Activated naive CD8-positive, alpha-beta T cell (primary cell): Measurements from ENCODE around the gene LRRC26.
"Not testable (repeated sequence)": the region's sequence is repeated elsewhere in the genome, so short reads cannot be mapped to it uniquely, and the experiment has no call there.

Experiments
- H3K27ac Mint-ChIP-seq: one replicate; pipeline ENCODE4 v1.8.0; 2021; ENCODE audit warnings: mixed read lengths
- H3K27me3 Mint-ChIP-seq: one replicate; pipeline ENCODE4 v1.8.0; 2021; ENCODE audit warnings: mixed read lengths
- H3K36me3 Mint-ChIP-seq: one replicate; pipeline ENCODE4 v1.8.0; 2021; ENCODE audit warnings: mixed read lengths
- H3K4me1 Mint-ChIP-seq: one replicate; pipeline ENCODE4 v1.8.0; 2021; ENCODE audit warnings: low read depth, mixed read lengths
- H3K4me3 Mint-ChIP-seq: one replicate; pipeline ENCODE4 v1.8.0; 2021; ENCODE audit warnings: mild to moderate bottlenecking, mixed read lengths
- H3K9me3 Mint-ChIP-seq: one replicate; pipeline ENCODE4 v1.8.0; 2021; ENCODE audit warnings: low read depth, mixed read lengths

LRRC26 gene

DNA sequence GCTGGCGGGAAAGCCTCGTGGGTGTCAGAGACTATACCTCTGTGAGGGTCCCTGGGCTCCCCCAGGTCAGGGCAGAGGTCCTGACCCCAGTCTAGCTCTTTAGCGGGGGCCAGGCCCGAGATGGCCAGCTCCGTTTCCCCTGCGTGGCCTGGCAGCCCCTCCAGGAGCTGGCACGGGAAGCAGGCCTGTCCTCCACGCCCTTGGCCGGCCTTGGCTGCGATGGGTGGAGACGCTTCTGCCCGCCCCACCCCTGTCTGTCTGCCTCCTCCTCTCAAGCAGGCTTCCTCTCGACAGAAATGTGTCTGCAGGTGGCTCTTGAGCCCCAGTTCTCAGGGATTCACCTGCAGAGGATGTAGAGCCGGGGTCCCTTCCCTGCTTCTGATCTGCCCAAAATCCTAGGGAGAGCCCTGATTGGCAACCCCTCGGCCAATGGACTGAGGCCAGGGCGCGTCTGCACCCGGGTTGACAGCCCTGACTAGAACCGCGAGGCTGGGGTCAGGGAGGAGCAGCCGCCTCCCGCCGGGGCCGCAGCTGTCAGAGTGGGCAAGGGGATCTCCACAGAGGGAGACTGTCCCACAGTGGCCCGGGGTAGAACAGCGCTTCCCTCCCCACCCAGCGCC is 33.5 kb downstream of the LRRC26 start:
- no peak overlapping the region for H3K27ac Mint-ChIP-seq
- H3K9me3 Mint-ChIP-seq: no peaks in the 10 kb centered on the region
- H3K4me3 Mint-ChIP-seq: no peak overlapping the region
- H3K4me1 Mint-ChIP-seq: peaks cover 2% of the 10 kb centered on the region
- peaks cover 21% of the 10 kb centered on the region for H3K27me3 Mint-ChIP-seq
- peaks cover 4% of the 10 kb centered on the region for H3K36me3 Mint-ChIP-seq

DNA sequence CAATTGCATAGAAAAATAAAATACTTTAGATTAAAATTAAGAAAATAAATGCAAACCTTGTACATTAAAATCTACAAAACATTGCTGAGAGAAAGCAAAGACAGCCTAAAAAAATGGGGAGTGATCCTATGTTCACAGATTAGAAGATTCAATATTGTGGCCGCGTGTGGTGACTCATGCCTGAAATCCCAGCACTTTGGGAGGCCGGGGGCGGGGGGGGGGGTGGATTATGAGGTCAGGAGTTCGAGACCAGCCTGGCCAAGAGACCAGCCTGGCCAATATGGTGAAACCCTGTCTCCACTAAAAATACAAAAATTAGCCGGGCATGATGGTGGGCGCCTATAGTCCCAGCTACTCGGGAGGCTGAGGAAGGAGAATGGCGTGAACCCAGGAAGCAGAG is 34.7 kb downstream of the LRRC26 start:
- peaks cover 17% of the 10 kb centered on the region for H3K27me3 Mint-ChIP-seq
- H3K9me3 Mint-ChIP-seq, H3K4me3 Mint-ChIP-seq, H3K4me1 Mint-ChIP-seq, H3K36me3 Mint-ChIP-seq, H3K27ac Mint-ChIP-seq: not testable (repeated sequence)

DNA sequence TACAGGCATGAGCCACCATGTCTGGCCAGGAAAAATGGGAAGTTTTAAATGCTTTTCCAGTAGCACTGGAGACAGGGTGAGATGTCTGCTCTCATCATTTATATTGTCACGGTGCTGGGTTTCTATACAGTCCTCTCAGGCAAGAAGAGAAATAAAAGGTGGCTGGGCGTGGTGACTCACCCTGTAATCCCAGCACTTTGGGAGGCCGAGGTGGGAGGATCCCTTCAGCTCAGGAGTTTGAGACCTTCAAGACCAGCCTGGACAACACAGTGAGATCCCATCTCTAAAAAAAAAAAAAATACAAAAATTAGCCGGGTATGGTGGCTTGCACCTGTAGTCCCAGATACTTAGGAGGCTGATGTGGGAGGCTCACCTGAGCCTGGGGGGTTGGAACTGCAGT is 35.7 kb downstream of the LRRC26 start:
- H3K4me1 Mint-ChIP-seq: peaks cover 1% of the 10 kb centered on the region
- H3K4me3 Mint-ChIP-seq: no peak overlapping the region
- peaks cover 13% of the 10 kb centered on the region for H3K27me3 Mint-ChIP-seq
- peaks cover 2% of the 10 kb centered on the region for H3K36me3 Mint-ChIP-seq
- H3K9me3 Mint-ChIP-seq: no peaks in the 10 kb centered on the region
- no peak overlapping the region for H3K27ac Mint-ChIP-seq

DNA sequence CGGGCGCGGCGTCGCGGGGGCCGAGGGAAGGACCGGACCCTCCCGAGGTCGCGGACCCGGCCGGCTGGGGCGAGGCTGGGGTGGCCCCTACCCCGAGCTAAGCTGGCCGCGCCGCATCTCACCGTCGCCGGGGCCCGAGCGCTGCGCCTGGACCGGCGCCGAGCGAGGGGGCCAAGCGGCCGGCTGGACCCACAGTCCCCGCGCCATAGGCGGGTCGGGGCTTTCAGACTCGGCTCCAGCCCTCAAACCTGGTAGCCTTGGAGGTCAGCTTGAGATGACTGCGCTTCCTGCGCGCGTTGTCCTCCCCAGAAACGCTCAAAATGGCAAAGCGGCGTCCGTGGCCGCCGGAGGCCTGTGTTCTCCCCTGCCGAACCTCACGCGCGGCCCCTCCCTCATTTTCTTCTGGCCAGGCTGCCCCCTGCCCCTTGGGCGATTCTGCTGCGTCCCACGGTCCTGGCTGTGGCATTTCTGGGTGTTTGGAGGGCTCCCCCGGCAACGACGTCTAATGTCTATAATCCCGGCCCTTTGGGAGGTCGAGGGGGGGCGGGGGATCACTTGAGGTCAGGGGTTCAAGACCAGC is 39.6 kb downstream of the LRRC26 start:
- Mint-ChIP-seq H3K9me3 (no peaks in the 10 kb centered on the region), H3K27ac (peak overlapping the region; percentile 64), H3K36me3 (peaks cover 2% of the 10 kb centered on the region), H3K4me3 (peak overlapping the region; percentile 81), H3K4me1 (peaks cover 27% of the 10 kb centered on the region), H3K27me3 (peaks cover 4% of the 10 kb centered on the region)

DNA sequence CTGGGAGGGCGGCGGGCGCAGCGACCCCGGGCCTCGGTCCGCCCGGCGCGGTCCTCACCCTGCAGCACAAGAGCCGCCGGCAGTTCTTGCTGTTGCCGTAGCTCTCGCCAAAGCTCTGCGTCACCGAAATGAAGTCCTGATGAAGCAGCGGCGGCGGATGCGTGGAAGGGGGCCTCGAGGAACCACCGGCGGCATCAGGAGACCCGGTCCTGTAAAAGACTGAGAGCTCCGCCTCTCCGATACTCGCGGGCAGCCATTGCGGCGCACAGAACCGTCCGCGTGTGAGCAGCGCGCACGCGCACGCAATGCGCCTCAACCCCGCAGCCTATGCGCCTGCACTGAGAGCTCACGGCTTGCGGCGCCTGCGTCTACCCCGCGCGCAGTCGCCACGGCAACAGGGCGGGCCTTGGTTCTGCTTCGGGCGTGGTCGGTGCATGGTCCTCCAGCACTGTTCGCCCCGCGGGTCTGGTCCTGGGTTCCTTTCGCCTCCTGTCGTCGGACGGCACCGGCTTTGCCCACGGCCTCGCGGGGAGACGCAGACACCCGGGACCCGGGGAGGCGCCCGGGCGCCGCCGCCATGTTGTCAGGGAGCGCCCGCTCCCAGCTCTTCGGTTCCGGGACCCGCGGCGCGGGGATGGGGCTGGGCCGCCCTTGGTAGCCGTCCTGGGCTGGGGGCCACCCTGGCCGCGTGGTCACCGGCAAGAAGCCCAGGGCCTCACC is 40.2 kb downstream of the LRRC26 start:
- H3K9me3 Mint-ChIP-seq: no peaks in the 10 kb centered on the region
- peak overlapping the region; percentile 88 for H3K4me3 Mint-ChIP-seq
- peak overlapping the region; percentile 83 for H3K27ac Mint-ChIP-seq
- H3K36me3 Mint-ChIP-seq: peaks cover 2% of the 10 kb centered on the region
- H3K27me3 Mint-ChIP-seq: peaks cover 3% of the 10 kb centered on the region
- H3K4me1 Mint-ChIP-seq: peaks cover 27% of the 10 kb centered on the region

DNA sequence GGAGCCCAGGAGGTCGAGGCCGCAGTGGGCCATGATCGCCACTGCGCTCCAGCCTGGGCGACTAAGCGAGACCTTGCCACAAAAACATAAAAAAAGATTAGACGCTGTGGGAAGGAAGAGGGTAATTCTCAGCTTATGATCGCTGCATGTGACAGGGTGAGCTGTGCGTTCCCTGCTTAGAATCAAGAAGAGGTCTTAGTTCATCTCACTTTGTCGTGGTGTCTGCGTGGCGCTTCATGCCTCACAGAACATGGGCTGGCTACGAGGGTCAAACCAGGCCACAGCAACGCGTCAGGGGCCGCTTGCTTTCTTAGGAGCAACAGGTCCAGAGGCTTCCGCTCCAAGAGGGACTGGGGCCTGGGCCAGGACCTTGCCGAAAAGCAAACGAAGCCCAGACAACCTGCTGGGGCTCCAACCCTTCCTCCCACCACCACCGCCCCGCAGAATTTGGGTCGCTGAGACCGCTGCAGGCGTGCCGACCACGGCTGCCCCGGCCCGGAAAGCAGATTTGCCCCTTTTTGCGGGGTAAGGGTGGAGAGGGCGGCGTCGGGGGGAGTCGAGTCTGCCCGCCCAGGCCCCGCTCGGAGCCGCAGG is 40.9 kb downstream of the LRRC26 start:
- H3K4me3 Mint-ChIP-seq: peak overlapping the region; percentile 95
- peaks cover 27% of the 10 kb centered on the region for H3K4me1 Mint-ChIP-seq
- peaks cover 3% of the 10 kb centered on the region for H3K27me3 Mint-ChIP-seq
- H3K9me3 Mint-ChIP-seq: no peaks in the 10 kb centered on the region
- peak overlapping the region; percentile 92 for H3K27ac Mint-ChIP-seq
- H3K36me3 Mint-ChIP-seq: peaks cover 2% of the 10 kb centered on the region

DNA sequence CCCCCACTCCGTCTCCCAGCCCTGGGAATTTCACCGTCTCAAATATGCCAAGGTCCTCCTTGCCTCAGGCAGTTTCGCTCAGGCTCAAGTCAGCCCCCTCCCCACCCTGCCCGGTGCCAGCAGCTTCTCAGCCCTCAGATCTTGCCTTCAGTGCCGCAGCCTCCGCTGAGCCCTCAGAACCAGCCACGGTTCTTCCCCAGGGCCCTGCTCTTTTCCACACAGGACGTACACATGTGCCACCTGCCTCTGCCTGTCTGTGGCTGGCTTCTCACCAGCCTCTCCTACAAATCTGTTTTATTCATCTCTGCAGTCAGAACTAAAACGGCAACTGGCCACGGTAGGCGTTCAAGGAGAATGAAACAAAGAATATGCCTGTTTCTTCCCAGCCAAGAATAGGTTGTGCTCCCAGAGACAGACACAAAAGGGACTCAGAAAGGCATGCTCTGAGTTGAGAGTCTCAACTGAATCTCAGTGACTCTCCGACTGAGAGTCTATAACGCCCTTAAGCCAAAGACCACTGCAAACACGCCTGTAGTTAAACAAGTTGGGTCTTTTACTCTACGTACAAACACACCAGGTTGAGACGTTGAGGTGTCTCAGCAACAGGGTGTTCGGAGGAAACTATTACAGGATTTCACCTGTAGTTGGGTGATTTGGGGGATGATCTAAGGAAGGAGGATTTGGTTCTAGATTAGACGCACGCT is 41.5 kb downstream of the LRRC26 start:
- Mint-ChIP-seq H3K27ac (peak overlapping the region; percentile 92), H3K9me3 (no peaks in the 10 kb centered on the region), H3K4me1 (peaks cover 28% of the 10 kb centered on the region), H3K4me3 (peak overlapping the region; percentile 95), H3K27me3 (peaks cover 3% of the 10 kb centered on the region), H3K36me3 (peaks cover 2% of the 10 kb centered on the region)

DNA sequence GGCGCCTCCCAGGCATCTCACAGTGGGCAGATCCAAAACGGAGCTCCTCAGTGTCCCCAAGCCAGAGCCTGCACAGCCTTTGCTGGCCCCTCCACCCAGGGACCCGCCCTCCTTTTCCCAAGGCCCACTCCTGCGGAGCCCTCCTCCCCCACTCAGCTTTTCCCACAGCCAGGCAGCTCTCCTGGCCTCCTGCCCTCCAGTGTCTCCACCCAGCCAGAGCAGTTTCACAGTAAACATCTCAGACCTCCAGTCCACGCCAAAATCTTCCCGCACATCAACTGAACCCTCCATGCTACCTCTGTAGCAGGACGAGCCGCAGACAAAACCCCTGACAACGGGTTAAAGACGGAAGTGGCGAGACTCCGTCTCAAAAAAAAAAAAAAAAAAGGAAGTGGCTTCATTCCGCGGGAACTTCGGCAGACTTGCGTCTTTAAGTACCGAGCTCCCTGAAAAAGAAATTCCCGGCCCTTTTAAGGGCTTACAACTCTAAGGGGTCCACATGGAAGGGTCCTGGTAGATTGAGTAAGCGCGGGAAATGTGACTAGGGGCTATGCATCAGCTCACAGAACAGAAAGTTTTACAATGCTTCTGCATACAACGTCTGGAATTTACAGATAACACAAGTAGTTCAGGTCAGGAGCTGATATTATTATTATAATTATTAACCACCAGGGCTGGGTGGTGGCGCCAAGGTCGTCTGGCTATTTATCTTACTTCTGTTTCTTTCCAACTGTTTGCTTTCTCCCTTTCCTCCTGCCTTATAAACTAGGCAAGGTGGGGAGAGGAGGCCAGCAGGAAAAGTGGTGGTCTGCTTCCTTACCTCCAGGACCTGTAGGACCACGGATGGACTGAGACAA is 42.3 kb downstream of the LRRC26 start:
- Mint-ChIP-seq H3K9me3 (no peaks in the 10 kb centered on the region), H3K27ac (peak overlapping the region; percentile 92), H3K27me3 (no peaks in the 10 kb centered on the region), H3K4me3 (peak overlapping the region; percentile 95), H3K4me1 (peaks cover 28% of the 10 kb centered on the region), H3K36me3 (no peaks in the 10 kb centered on the region)

DNA sequence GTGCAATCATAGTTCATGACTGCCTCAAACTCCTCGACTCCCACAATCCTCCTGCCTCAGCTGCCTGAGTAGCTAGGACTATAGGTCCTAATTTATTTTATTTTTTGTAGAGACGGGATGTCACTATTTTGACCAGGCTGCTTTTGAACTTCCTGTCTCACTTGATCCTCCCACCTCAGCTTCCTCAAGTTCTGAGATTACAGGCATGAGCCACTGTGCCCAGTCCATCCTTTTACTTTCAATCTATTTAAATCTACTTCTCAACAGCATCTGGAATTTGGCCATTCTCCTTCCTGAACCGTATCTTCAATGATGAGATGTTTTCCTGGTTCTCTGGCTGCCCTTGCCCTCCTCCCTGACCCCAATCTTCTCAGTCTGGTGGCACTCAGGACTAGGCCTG is 43.1 kb downstream of the LRRC26 start:
- Mint-ChIP-seq H3K4me1 (peaks cover 28% of the 10 kb centered on the region), H3K9me3 (no peaks in the 10 kb centered on the region), H3K27ac (peak overlapping the region; percentile 92), H3K36me3 (no peaks in the 10 kb centered on the region), H3K4me3 (peak overlapping the region; percentile 95), H3K27me3 (no peaks in the 10 kb centered on the region)

DNA sequence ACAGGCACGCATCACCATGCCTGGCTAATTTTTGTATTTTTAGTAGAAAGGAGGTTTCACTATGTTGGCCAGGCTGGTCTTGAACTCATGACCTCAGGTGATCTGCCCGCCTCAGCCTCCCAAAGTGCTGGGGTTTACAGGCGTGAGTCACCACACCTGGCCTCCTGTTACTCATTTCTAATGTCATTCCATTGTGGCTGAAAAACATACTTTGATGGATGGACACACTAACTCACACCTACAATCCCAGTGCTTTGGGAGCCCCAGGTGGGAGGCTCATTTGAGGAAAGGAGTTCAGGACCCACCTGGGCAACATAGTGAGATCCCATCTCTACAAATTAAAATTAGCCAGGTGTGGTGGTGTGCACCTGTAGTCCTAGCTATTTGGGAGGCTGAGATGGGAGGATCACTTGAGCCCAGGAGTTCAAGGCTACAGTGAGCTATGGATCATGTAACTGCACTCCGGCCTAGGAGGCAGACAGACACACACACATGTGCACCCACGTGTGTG is 45.8 kb downstream of the LRRC26 start:
- peaks cover 32% of the 10 kb centered on the region for H3K4me1 Mint-ChIP-seq
- not testable (repeated sequence) for H3K4me3 Mint-ChIP-seq, H3K27me3 Mint-ChIP-seq, H3K36me3 Mint-ChIP-seq, H3K9me3 Mint-ChIP-seq, H3K27ac Mint-ChIP-seq

DNA sequence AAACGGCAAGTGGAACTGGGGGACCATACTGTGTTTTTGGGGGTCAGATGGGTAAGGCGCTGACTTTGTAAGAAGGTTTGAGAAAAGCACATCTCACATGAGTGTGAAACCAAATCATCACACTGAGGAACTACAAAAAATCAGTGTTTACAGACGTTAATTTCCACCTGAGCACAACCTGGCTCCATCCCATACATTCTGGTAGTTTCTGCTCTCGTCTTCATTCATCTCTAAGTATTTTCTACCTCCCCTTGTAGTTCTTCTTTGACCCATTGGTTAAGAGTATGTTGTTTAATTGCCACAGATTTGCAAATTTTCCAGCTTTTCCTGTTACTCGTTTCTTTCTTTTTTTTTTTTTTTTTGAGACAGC is 46.4 kb downstream of the LRRC26 start:
- Mint-ChIP-seq H3K27ac (no peak overlapping the region), H3K4me3 (no peak overlapping the region), H3K27me3 (no peaks in the 10 kb centered on the region), H3K4me1 (peaks cover 32% of the 10 kb centered on the region), H3K9me3 (no peaks in the 10 kb centered on the region), H3K36me3 (no peaks in the 10 kb centered on the region)

DNA sequence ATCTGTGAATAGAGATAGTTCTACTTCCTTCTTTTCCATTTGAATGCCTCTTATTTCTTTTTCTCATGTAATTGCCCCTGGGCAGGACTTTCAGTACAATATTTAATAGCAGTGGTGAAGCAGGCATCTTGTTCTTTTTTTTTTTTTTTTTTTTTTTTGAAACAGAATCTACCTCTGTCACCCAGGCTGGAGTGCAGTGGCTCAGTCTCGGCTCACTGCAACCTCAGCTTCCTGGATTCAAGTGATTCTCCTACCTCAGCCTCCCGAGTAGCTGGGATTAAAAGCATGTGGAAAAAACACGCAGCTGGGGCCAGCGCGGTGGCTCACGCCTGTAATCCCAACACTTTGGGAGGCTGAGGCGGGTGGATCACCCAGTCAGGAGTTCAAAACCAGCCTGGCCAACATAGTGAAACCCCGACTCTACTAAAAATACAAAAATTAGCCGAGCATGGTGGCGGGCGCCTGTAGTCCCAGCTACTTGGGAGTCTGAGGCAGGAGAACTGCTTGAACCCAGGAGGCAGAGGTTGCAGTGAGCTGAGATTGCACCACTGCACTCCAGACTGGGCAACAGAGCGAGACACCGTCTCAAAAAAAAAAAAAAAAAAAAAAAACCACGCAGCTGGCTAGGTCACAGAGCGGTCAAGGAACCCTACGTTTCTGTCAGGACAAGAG is 46.9 kb downstream of the LRRC26 start:
- H3K27ac Mint-ChIP-seq, H3K27me3 Mint-ChIP-seq, H3K4me3 Mint-ChIP-seq, H3K36me3 Mint-ChIP-seq, H3K9me3 Mint-ChIP-seq: not testable (repeated sequence)
- H3K4me1 Mint-ChIP-seq: peaks cover 27% of the 10 kb centered on the region

DNA sequence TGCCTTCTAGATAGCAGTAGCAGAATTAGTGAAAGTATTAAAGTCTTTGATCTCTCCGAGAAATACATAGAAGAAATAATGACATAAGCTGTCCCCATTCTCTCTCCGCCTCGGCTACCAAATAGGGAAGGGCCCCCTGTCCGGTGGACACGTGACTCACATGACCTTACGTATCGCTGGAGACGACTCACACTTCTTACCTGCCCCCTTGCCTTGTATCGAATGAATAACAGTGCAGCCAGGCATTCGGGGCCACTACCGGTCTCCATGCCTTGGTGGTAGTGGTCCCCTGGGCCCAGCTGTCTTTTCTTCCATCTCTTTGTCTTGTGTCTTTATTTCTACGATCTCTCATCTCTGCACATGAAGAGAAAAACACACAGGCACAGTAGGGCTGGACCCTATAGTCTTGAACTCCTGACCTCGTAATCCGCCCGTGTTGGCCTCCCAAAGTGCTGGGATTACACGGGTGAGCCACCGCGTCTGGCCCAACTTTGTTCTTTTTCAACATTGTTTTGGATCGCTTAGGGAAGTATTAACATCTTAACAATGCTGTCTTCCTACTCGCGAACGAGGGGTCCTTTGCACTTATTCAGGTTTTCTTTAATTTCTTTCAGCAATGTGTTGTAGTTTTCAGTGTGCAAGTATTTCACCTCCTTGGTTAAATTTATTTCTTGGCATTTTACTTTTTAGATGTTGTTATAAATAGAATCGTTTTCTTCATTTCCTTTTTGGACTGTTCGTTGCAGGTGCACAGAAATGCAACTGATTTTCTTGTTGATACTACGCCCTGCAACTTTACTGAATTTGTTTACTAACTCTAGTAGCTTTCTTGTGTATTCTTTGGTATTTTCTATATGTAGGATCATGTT is 47.7 kb downstream of the LRRC26 start:
- H3K27ac Mint-ChIP-seq, H3K27me3 Mint-ChIP-seq, H3K36me3 Mint-ChIP-seq, H3K9me3 Mint-ChIP-seq, H3K4me3 Mint-ChIP-seq: not testable (repeated sequence)
- peaks cover 20% of the 10 kb centered on the region for H3K4me1 Mint-ChIP-seq
